Thyroid gland (tissue), 4 donors: ENCODE results near the gene KDM4B.

Experiments
- POLR2A ChIP-seq, 2 donors: fragments of 450-650 bp; IDR thresholded peaks; one replicate each; pipeline ENCODE4 v1.6.1; 2017; ENCODE audit warnings: antibody characterized with exemption in 2 of 2, mild to moderate bottlenecking in 2 of 2, moderate library complexity in 1 of 2
- TF ChIP-seq, protein P1 (sequence below), 6 experiments: fragments of 200-600 bp in 3 of 6; fragments of 450-650 bp in 3 of 6; sonication (generic) in 3 of 6; IDR thresholded peaks; one replicate each; pipeline ENCODE4 v1.5.1; 2016 to 2019; ENCODE audit warnings: antibody characterized with exemption in 6 of 6, mild to moderate bottlenecking in 2 of 6, inconsistent platforms in 1 of 6, moderate library complexity in 1 of 6

DNA sequence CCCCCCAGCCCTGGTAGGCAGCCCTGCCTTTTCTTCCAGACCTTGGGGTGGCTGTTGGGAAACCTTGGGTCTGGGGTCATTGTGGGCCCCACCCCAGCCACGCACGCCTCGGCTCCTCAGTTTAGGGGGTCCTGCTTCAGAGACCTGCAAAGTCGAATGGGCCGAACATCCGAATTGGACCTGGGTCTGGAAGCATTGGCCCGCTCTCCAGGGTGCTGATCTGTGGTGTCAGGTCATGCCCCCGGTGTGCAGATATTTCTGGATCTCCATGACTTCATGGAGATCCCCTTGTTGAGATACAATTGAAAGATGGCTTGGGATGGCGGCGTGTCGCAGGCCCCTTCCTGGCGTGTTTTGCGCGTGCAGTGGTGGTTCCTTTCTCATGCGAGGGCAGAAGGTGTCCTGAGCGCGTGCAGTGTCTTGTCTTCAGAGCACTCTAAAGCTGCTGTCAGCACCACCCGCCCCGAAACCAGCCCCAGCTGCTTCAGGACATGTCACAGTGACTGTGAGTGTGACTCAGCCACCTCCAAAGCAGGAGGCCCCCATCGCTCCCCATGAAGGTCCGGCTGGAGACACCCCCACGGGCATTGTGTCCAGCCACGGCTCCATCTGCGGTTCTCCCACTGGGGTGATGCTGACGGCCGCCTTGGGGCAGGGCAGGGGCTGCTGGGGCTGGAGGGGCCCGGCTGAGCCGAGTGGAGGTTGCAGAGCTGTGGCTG lies 112.7 kb downstream of the KDM4B start:
- no peak for TF ChIP-seq POLR2A (IDR thresholded peaks at IDR 0.05)
- TF ChIP-seq, protein P1, sequence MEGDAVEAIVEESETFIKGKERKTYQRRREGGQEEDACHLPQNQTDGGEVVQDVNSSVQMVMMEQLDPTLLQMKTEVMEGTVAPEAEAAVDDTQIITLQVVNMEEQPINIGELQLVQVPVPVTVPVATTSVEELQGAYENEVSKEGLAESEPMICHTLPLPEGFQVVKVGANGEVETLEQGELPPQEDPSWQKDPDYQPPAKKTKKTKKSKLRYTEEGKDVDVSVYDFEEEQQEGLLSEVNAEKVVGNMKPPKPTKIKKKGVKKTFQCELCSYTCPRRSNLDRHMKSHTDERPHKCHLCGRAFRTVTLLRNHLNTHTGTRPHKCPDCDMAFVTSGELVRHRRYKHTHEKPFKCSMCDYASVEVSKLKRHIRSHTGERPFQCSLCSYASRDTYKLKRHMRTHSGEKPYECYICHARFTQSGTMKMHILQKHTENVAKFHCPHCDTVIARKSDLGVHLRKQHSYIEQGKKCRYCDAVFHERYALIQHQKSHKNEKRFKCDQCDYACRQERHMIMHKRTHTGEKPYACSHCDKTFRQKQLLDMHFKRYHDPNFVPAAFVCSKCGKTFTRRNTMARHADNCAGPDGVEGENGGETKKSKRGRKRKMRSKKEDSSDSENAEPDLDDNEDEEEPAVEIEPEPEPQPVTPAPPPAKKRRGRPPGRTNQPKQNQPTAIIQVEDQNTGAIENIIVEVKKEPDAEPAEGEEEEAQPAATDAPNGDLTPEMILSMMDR (IDR thresholded peaks at IDR 0.05) = no peak
